GM03348 (cell line): ENCODE measurements around the gene MROH7.

Experiments
- DNase-seq: peaks from one replicate; pipeline ENCODE4 v3.0.0; 2012; ENCODE audit warnings: low spot score

Gene MROH7

GRCh38 chr1:54651608-54652007 is 10.0 kb downstream of the MROH7 start:
- DNase-seq = no peak

DNA sequence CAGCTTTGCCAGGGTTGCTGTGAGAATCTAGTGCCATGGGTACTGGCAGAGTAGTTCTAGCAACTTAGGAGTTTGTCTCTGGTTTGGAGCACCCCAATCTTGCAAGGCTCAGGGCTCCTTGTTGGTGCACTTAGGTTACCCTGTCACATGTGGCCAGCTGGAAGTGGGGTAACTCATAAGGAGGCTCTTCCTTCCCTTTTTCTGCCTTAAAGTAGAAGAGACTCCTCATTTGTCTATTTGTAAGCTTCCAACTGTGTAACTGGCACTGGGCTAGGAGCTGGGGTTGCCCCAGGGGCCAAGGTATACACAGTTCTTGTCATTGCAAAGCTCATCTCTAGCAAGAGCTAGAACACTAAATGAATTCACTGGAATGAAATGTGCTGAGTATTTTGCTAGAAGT is 10.6 kb downstream of the MROH7 start:
- no peak for DNase-seq

- peak; percentile 40 for DNase-seq
Observed at GRCh38 chr1:54653036-54653435, 11.4 kb downstream of the MROH7 start.

GRCh38 chr1:54658164-54658913 is 16.8 kb downstream of the MROH7 start:
- no peak for DNase-seq

DNA sequence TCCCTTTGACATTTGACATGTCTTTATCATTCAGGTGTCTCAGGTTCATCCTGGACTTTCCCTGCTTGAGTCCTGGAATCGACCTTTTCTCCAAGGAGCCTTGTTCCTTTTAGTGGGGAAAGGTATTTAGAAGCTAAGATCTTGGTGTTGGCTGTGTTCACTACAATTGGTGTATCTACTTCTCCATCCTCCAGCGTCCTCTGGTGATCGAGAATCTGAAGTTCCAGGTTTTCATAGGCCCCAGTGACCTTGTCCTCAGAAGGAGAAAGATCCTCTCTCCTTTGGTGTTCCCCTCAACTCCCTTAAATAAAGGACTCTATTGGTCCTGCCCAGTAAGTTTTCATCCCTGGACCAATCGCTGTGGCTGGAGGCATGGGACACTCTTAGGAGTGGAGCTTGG is 22.1 kb downstream of the MROH7 start:
- DNase-seq = no peak

DNA sequence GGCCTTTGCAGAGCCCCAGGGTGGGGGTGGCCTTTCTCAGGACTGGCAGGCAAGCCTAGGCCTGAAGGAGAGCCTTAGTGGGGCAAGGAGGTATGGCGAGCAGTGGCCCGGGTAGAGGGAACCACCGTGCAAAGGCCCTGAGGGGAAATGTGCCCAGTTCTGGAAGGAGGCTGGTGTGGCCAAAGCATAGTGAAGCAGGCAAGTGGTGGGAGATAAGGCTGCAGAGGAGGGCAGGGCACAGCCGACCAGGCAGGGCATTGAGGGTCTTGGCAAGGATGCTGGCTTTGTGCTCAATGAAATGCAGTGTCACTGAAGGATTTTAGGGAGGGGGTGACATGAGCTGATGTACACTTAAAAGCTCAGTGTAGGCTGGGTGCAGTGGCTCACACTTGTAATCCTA is 22.8 kb downstream of the MROH7 start:
- no peak for DNase-seq

DNA sequence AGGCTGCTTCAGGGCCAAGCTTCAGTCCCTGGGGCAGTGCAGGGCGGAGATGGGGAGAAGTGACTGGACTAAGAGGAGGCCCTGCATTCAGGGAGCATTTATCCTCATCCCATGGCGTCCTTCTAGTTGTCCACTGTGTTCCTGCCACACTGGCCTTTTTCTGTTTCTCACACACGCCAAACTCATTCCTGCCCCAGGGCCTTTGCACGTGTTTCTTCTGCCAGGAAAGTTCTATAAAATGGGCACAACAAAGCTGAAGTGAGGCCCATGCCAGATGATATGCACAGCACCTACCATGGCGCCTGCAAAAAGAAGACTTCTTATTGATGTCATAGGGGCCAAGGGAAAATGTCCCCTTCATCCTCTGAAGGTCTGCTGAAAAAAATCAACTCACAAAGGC is 24.3 kb downstream of the MROH7 start:
- DNase-seq = no peak

- DNase-seq = no peak
Observed at GRCh38 chr1:54666333-54666732, 24.7 kb downstream of the MROH7 start.

DNA sequence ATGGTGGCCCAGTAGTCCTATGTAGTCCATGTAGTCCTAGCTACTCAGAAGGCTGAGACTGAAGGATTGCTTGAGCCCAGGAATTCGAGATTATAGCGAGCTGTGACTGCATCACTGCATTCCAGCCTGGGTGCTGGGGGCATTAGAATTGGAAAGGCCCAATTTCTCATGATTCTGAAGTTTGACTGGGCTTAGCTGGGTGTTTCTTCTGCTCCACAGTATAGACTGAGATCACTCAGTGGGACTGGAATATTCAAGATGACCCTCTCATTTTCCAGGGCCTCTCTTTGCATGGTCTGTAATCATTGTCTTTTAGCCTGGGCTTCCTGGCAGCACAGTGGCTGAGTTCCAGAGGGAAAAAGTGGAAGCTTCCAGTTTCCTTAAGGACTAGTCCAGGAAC is 26.2 kb downstream of the MROH7 start:
- DNase-seq = no peak

GRCh38 chr1:54668567-54668966 is 27.0 kb downstream of the MROH7 start:
- no peak for DNase-seq

- DNase-seq = peak; percentile 86
Observed at GRCh38 chr1:54671985-54672608, 30.5 kb downstream of the MROH7 start.

DNA sequence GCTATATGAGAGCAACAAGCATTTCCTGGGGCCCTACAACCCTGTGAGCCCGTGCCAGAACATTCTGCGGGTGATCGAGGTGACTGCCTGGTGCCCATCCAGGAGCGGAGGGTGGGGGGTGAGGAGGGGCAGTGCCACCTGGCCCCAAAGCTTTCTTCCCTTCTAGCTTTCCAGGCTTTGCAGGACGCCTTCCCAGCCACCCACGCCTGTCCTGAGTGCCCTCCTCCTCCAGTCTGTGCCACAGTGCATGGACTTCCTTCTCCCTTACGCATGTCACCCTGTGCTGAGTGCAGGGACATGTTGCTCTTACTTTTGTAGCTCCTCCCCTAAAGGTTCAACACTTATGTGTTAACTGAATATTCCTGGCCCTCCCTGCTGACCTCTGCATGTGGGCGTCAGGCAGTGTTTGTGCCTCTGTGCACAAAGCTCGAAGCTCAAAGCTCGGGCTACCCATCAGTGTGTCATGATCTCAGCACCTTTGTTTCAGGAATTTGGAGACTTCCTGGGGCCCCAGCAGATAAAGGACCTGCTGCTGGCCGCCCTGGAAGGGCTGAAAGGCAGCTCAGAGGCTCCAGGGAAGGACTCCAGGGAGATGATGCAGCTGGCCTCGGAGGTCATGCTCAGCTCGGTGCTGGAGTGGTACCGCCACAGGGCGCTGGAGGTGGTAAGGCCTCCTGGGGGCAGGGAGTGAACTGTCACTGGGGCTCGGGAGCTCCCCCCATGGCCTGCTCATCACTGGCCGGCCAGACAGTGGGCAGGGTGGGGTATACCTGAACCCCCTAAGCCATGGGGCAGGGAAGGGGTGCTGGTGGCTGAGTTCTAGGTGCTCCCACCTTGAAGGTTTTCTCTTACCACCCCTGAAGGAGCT is 37.4 kb downstream of the MROH7 start:
- no peak for DNase-seq

DNA sequence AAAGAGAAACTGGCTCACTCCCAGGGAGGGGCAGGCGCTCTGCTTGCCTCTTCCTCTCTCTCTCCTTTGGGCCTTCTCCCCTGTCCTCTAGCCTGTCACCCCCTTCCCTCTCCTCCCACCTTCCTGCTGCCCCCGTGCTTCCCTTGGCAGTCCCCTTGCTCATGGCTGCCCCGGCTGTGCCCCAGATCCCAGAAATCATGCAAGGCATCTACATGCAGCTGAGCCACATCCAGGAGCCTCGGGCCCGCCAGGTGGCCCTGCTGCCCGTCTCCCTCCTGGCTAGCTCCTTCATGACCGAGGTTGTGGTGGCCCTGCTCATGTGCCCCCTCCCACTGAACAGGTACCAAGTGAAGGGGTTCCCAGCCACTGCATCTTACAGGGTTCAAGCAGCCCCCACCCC is 38.1 kb downstream of the MROH7 start:
- no peak for DNase-seq

DNA sequence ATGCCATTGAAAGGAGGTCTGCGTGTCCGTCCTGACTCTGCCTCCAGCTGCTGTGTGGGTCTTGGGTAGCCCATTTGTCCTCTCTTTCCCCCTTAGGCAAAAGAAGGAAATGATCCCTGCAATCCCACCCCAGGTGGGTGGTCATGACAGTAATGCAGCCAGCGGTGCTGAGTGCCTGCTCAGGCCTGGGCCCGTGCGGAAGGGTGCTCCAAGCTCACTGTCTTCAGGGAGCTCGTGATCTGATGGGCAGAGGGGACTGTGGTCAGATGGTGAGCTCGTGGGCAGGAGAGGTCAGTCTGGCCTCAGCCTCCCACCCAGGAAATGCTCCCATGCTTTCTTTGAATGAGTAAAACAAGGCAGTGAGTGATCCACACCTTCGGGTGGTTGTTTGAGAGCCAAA is 38.8 kb downstream of the MROH7 start:
- DNase-seq = no peak

- no peak for DNase-seq
Observed at GRCh38 chr1:54681358-54681757, 39.8 kb downstream of the MROH7 start.

GRCh38 chr1:54683453-54683852 is 41.9 kb downstream of the MROH7 start:
- no peak for DNase-seq

GRCh38 chr1:54685335-54685905 is 43.8 kb downstream of the MROH7 start:
- no peak for DNase-seq

- no peak for DNase-seq
Observed at GRCh38 chr1:54686155-54686554, 44.6 kb downstream of the MROH7 start.

GRCh38 chr1:54694771-54695170 is 53.2 kb downstream of the MROH7 start:
- no peak for DNase-seq

DNA sequence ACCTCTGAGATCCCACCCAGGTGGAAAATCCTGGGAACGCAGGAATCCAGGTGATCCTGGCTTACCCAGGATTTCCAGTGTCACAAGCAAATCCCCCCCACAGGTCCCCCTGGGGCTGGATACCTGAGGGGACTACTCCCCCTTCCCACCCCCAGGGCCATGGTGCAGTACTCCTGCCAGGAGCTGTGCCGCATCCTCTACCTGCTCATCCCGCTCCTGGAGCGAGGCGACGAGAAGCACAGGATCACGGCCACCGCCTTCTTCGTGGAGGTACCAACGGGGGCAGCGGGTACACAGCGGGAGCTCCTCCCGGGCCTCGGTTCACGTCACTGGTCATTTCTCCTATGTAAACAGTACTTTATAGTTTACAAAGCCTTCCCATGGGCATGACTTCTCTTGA is 53.6 kb downstream of the MROH7 start:
- no peak for DNase-seq

- no peak for DNase-seq
Observed at GRCh38 chr1:54695764-54696163, 54.2 kb downstream of the MROH7 start.

GRCh38 chr1:54696262-54696661 is 54.7 kb downstream of the MROH7 start:
- DNase-seq = no peak

GRCh38 chr1:54697896-54698295 is 56.3 kb downstream of the MROH7 start:
- DNase-seq = no peak
